NCI-H524 (cell line): ENCODE data around the gene LHPP.

Source experiments
- DNase-seq, 2 experiments: peaks; one replicate each; lab custom pipeline; 2025; lab: John Stamatoyannopoulos, UW

LHPP gene

GRCh38 chr10:124496620-124497019, 35.0 kb downstream of the LHPP start:
- DNase-seq: no peak

GRCh38 chr10:124497196-124497881, 35.7 kb downstream of the LHPP start:
- DNase-seq: peak; percentile 51 to 58

GRCh38 chr10:124498056-124498455, 36.4 kb downstream of the LHPP start:
- no peak for DNase-seq

GRCh38 chr10:124500757-124501156, 39.1 kb downstream of the LHPP start:
- DNase-seq: no peak

GRCh38 chr10:124504711-124505110, 43.1 kb downstream of the LHPP start:
- DNase-seq: no peak

GRCh38 chr10:124505279-124505678, 43.7 kb downstream of the LHPP start:
- no peak for DNase-seq

GRCh38 chr10:124508070-124508667, 46.5 kb downstream of the LHPP start:
- no peak for DNase-seq

- no peak for DNase-seq
These were observed 47.4 kb downstream of the LHPP start for GRCh38 chr10:124508907-124509454.

- DNase-seq: no peak
These were observed 48.4 kb downstream of the LHPP start for GRCh38 chr10:124509880-124510632.

GRCh38 chr10:124510759-124511158, 49.1 kb downstream of the LHPP start:
- DNase-seq: no peak

GRCh38 chr10:124511205-124512039, 49.8 kb downstream of the LHPP start:
- DNase-seq: no peak

GRCh38 chr10:124512040-124512428, 50.4 kb downstream of the LHPP start:
- no peak for DNase-seq

- DNase-seq: no peak
These were observed 51.0 kb downstream of the LHPP start for GRCh38 chr10:124512600-124512999.

- no peak for DNase-seq
These were observed 53.8 kb downstream of the LHPP start for GRCh38 chr10:124515244-124515970.

GRCh38 chr10:124516181-124516580, 54.6 kb downstream of the LHPP start:
- DNase-seq: no peak

GRCh38 chr10:124516746-124517397, 55.2 kb downstream of the LHPP start:
- DNase-seq: no peak

- DNase-seq: no peak
These were observed 55.8 kb downstream of the LHPP start for GRCh38 chr10:124517461-124517860.

- no peak for DNase-seq
These were observed 56.3 kb downstream of the LHPP start for GRCh38 chr10:124517931-124518330.

GRCh38 chr10:124518366-124518765, 56.7 kb downstream of the LHPP start:
- DNase-seq: no peak

GRCh38 chr10:124520558-124521428, 59.2 kb downstream of the LHPP start:
- DNase-seq: peak in 1 of 2 experiments; percentile 12
